Measurements from ENCODE around the gene SH2D6. TPM values are rescaled to one million over a fixed set of nuclear protein-coding genes. Genes with fewer than 3 reads are reported as not detected.

Gene SH2D6
- total and polyA plus RNA-seq, 3 experiments from 2014 or later = 0.63 to 1.4 TPM; not detected in 1

DNA sequence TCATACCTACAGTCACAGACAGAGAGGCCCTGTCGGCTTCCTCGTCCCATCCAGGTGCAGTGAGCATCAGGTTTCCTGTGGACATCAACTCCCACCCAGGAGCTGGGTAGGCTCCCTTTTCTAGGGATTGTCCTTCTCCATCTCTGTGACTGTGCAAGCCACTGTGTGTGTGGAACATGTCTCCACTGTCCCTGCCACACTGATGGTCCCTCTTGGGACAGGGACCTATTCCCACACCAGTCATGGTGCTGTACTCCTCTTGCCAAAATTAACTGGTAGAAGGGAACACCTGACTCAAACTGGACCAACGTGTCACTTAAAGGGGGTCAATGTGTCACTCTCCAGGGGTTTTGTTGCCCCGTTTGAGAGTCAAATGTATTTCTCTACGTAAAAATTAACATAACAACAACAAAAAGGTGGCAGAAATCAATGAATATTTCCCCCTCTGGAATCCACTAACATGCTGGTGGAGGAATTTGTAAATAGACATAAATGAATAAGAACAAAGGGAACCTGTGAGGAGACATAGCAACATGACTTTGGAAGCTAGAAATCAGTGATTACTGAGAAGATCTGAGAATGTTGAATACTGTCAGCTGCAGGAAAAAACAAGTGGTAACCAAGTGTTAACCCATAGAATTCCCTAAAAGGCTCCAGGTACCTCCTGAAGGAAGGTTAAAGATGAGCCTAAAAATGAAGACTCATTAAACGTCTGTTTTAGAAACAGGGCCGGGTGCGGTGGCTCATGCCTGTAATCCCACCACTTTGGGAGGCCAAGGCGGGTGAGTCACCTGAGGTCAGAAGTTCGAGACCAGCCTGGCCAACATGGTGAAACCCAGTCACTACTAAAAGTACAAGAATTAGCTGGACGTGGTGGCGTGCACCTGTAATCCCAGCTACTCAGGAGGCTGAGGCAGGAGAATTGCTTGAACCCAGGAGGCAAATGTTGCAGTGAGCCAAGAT lies 40.4 kb downstream of the SH2D6 start:
- no peak overlapping the region for H3K4me3 ChIP-seq (ENCODE audit: low read length)
- H3K4me3 Mint-ChIP-seq = no peak overlapping the region
- peak overlapping the region in 1 of 8 donors; percentile 31 for H3K27ac Mint-ChIP-seq
- H3K9me3 ChIP-seq (ENCODE audit: low read length) = no peaks in the 10 kb centered on the region
- no peaks in the 10 kb centered on the region for H3K4me1 ChIP-seq (ENCODE audit: insufficient read depth, low read length)
- no peak overlapping the region for H3K27ac ChIP-seq (ENCODE audit: low read depth, low read length)
- ChIA-PET POLR2A (no interaction called here), CTCF (no interaction called here)
- no peaks in the 10 kb centered on the region for H3K36me3 ChIP-seq (ENCODE audit: insufficient read depth, low read length)
- DNase-seq = no peak
- no peaks in the 10 kb centered on the region for H3K4me1 Mint-ChIP-seq
- no peaks in the 10 kb centered on the region for H3K9me3 Mint-ChIP-seq
- peaks cover 0 to 5% of the 10 kb centered on the region in 2 donors for H3K27me3 Mint-ChIP-seq
- no peaks in the 10 kb centered on the region for H3K27me3 ChIP-seq (ENCODE audit: insufficient read depth, low read length, poor library complexity, severe bottlenecking)
- no peaks in the 10 kb centered on the region for H3K36me3 Mint-ChIP-seq

DNA sequence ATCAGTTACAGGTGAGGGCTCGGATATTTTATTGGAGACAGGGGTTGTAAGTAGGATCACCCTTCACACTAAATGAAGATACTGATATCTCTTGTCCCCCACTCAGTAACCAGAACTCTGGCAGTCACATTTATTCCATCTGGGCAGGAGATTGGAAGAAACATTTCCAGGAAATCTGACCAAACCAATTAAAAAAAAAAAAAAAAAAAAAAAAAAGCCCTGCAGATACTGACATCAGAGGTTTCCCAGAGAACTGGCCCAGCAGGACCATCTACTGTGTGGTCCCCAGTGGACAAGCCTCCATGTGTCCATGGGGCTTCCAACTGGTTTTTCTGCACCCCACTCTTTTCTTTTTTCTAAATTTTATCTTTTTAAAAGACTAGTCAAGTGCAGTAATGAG lies 41.3 kb downstream of the SH2D6 start:
- Histone ChIP-seq H3K4me1 (ENCODE audit: insufficient read depth, low read length) (no peaks in the 10 kb centered on the region), H3K9me3 (ENCODE audit: low read length) (no peaks in the 10 kb centered on the region), H3K27ac (ENCODE audit: low read depth, low read length) (no peak overlapping the region), H3K4me3 (ENCODE audit: low read length) (no peak overlapping the region), H3K36me3 (ENCODE audit: insufficient read depth, low read length) (no peaks in the 10 kb centered on the region), H3K27me3 (ENCODE audit: insufficient read depth, low read length, poor library complexity, severe bottlenecking) (no peaks in the 10 kb centered on the region)
- H3K4me3 Mint-ChIP-seq = no peak overlapping the region
- H3K27me3 Mint-ChIP-seq = peaks cover 0 to 5% of the 10 kb centered on the region in 2 donors
- DNase-seq = no peak
- no peak overlapping the region for H3K27ac Mint-ChIP-seq
- no peaks in the 10 kb centered on the region for H3K36me3 Mint-ChIP-seq
- no peaks in the 10 kb centered on the region for H3K9me3 Mint-ChIP-seq
- ChIA-PET CTCF (no interaction called here), POLR2A (no interaction called here)
- no peaks in the 10 kb centered on the region for H3K4me1 Mint-ChIP-seq

DNA sequence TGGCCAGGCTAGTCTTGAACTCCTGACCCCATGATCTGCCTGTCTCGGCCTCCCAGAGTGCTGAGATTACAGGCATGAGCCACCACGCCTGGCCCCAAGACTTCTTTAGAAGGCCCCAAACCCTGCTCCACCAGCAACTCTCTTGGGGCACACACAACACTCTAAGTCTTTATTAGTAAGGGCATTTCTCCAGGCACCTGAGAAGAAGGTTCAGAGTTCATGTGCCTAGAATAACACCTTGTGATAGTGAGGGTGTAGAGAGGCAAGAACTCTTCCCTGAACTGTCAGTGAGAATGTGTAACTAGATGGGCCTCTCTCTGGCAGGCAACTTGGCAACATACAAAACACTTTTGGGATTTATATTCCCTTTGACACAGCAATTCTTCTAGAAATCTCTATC lies 43.8 kb downstream of the SH2D6 start:
- Histone ChIP-seq H3K27me3 (ENCODE audit: insufficient read depth, low read length, poor library complexity, severe bottlenecking) (no peaks in the 10 kb centered on the region), H3K4me1 (ENCODE audit: insufficient read depth, low read length) (no peaks in the 10 kb centered on the region), H3K9me3 (ENCODE audit: low read length) (no peaks in the 10 kb centered on the region), H3K27ac (ENCODE audit: low read depth, low read length) (no peak overlapping the region), H3K4me3 (ENCODE audit: low read length) (no peak overlapping the region), H3K36me3 (ENCODE audit: insufficient read depth, low read length) (no peaks in the 10 kb centered on the region)
- Mint-ChIP-seq H3K4me3 (no peak overlapping the region), H3K27me3 (no peaks in the 10 kb centered on the region), H3K27ac (no peak overlapping the region), H3K36me3 (no peaks in the 10 kb centered on the region), H3K9me3 (no peaks in the 10 kb centered on the region), H3K4me1 (no peaks in the 10 kb centered on the region)
- ChIA-PET POLR2A (no interaction called here), CTCF (no interaction called here)
- DNase-seq = no peak

DNA sequence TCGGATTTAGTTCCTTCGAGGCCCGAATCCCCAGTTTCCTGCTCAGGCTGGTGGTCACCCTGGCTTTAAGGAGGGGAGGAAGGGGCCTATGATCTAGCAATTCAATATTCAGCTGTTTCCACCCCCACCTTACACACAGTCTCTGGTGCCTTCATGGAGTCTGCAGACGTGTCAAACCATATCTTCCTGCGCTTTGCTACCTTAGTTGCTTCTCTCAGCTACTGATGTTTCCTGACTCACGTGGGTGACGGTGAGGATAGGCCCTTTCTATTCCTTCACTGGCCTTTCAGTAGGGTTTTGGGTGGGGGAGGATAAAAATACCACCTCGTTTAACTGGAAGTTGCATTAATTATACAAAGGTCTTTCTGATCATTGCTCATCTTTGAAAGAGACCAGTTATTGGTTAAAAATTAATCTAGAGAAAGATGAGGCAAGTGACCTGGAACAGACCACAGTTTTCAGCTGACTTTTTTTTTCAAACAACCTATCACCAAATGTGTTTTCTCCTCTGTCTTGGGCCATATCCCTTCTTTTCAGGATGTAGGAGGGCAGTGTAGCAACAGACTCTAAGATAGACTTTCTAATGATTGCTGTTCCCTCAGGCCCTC lies 49.7 kb downstream of the SH2D6 start:
- Histone ChIP-seq H3K36me3 (ENCODE audit: insufficient read depth, low read length) (no peaks in the 10 kb centered on the region), H3K9me3 (ENCODE audit: low read length) (no peaks in the 10 kb centered on the region), H3K27ac (ENCODE audit: low read depth, low read length) (no peak overlapping the region), H3K4me3 (ENCODE audit: low read length) (no peak overlapping the region), H3K27me3 (ENCODE audit: insufficient read depth, low read length, poor library complexity, severe bottlenecking) (no peaks in the 10 kb centered on the region), H3K4me1 (ENCODE audit: insufficient read depth, low read length) (no peaks in the 10 kb centered on the region)
- H3K36me3 Mint-ChIP-seq = no peaks in the 10 kb centered on the region
- H3K4me1 Mint-ChIP-seq = peaks cover 0 to 4% (median 2%) of the 10 kb centered on the region in 3 donors
- POLR2A ChIA-PET = no interaction called here
- H3K9me3 Mint-ChIP-seq = no peaks in the 10 kb centered on the region
- peak overlapping the region in 2 of 8 donors; percentile 58 to 71 for H3K27ac Mint-ChIP-seq
- DNase-seq = no peak
- CTCF ChIA-PET = no interaction called here
- H3K4me3 Mint-ChIP-seq = no peak overlapping the region
- H3K27me3 Mint-ChIP-seq = no peaks in the 10 kb centered on the region

DNA sequence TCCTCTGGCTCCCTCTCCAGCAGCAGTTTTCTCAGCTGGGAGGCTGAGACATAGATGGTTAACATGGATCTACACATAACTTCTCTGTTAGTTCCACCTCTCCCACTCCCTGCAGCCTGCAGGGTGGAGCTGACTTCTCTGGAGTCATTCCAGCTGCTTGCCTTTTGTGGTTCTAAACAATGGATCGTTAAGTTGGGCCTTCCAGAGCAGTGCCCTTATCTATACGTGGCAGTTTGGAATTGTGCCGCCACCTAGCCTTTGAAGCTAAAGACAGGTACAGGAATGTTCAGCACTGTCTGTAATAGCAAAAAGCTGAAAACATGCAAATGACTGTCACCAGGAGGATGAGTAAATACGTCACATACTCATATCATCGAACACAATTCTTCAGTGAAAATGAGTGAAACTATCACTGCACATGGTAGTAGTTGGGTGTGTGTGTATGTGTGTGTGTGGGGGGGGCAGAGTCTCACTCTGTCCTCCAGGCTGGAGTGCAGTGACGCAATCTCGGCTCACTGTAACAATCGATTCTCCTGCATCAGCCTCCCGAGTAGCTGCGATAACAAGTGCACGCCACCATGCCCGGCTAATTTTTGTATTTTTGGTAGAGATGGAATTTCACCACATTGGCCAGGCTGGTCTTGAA lies 50.3 kb downstream of the SH2D6 start:
- no peak for DNase-seq
- no peaks in the 10 kb centered on the region for H3K36me3 Mint-ChIP-seq
- ChIA-PET CTCF (no interaction called here), POLR2A (no interaction called here)
- no peaks in the 10 kb centered on the region for H3K27me3 Mint-ChIP-seq
- Histone ChIP-seq H3K36me3 (ENCODE audit: insufficient read depth, low read length) (no peaks in the 10 kb centered on the region), H3K4me3 (ENCODE audit: low read length) (no peak overlapping the region), H3K4me1 (ENCODE audit: insufficient read depth, low read length) (no peaks in the 10 kb centered on the region), H3K27ac (ENCODE audit: low read depth, low read length) (no peak overlapping the region), H3K9me3 (ENCODE audit: low read length) (no peaks in the 10 kb centered on the region), H3K27me3 (ENCODE audit: insufficient read depth, low read length, poor library complexity, severe bottlenecking) (no peaks in the 10 kb centered on the region)
- no peak overlapping the region for H3K27ac Mint-ChIP-seq
- H3K9me3 Mint-ChIP-seq = no peaks in the 10 kb centered on the region
- no peak overlapping the region for H3K4me3 Mint-ChIP-seq
- peaks cover 0 to 4% (median 2%) of the 10 kb centered on the region in 3 donors for H3K4me1 Mint-ChIP-seq

DNA sequence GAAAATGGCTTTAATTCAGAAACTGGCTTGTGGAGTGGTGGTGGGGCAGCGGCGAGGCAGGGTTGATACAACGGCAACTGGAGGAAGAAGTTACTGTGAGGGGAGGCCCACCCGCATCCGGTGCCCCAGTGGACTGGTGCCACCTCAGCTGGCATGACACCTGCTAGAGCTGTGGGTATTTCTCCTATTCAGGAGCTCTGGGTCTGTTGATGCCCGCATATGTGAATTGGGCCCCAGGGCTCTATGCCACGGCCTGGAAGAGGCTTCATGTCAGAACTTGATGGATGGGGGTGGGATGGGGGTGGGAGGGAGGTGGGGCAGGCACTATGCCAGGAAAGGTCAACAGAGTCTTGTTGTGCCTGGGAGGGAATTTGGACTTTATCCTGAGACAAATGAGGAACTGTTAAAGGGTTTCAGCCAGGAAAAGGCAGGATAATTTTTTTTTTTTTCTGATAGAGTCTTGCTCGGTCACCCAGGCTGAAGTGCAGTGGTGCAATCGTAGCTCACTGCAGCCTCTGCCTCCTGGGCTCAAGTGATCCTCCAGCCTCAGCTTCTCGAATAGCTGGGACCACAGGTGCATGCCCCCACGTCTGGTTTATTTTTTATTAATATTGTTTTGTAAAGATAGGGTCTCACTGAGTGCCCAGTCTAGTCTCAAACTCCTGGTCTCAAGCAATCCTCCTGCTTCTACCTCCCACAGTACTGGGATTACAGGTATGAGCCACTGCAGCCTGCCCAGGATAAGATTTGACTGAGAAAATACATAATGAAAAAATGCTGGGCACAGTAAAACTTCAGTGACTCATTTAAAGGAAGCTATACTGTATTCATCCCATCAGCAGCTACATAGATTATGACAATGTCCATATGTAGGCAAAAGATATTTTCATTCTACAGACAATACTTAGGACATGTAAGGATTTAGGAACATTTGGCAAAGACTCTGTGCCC lies 52.6 kb downstream of the SH2D6 start:
- DNase-seq = peak in 1 of 5 donors; percentile 8

DNA sequence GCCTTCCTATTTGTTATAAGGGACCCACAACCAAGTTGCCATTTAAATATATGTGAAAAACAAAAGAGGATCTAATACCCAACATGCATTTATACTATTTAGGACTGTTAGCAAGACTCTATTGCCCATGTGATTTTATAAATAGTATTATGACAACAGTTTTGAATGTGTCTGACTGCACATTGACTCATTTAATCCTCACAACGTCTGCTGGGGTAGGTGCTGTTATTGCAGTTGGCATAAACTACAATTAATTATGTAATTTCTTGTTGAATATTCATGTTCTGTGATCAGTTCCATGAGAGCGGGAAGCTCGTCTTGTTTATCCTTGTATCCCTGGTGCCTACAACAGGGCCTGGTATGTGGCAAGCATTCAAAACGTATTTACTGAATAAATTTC lies 53.7 kb downstream of the SH2D6 start:
- no peak for DNase-seq
- no peaks in the 10 kb centered on the region for H3K9me3 ChIP-seq (ENCODE audit: low read length)
- ChIA-PET POLR2A (no interaction called here), CTCF (interaction anchor here (0.6 to 1.8 kb wide), 2 partner anchors 80 to 186 kb away, joined by 3 to 5 read pairs; no protein-coding TSS in a partner anchor)
- no peaks in the 10 kb centered on the region for H3K9me3 Mint-ChIP-seq
- H3K4me3 Mint-ChIP-seq = no peak overlapping the region
- H3K27me3 ChIP-seq (ENCODE audit: insufficient read depth, low read length, poor library complexity, severe bottlenecking) = no peaks in the 10 kb centered on the region
- H3K36me3 Mint-ChIP-seq = no peaks in the 10 kb centered on the region
- H3K4me3 ChIP-seq (ENCODE audit: low read length) = no peak overlapping the region
- no peak overlapping the region for H3K27ac Mint-ChIP-seq
- peaks cover 0 to 4% (median 2%) of the 10 kb centered on the region in 3 donors for H3K4me1 Mint-ChIP-seq
- no peaks in the 10 kb centered on the region for H3K4me1 ChIP-seq (ENCODE audit: insufficient read depth, low read length)
- H3K36me3 ChIP-seq (ENCODE audit: insufficient read depth, low read length) = no peaks in the 10 kb centered on the region
- H3K27ac ChIP-seq (ENCODE audit: low read depth, low read length) = no peak overlapping the region
- H3K27me3 Mint-ChIP-seq = peaks cover 0 to 5% of the 10 kb centered on the region in 2 donors

More for the DNA sequence above, 52.6 kb downstream of the SH2D6 start:
- Mint-ChIP-seq H3K27ac (no peak overlapping the region), H3K4me3 (no peak overlapping the region), H3K36me3 (no peaks in the 10 kb centered on the region), H3K27me3 (peaks cover 0 to 2% of the 10 kb centered on the region in 2 donors), H3K9me3 (no peaks in the 10 kb centered on the region), H3K4me1 (peaks cover 0 to 4% (median 2%) of the 10 kb centered on the region in 3 donors)
- no peak overlapping the region for H3K27ac ChIP-seq (ENCODE audit: low read depth, low read length)
- H3K36me3 ChIP-seq (ENCODE audit: insufficient read depth, low read length) = no peaks in the 10 kb centered on the region
- ChIA-PET CTCF (no interaction called here), POLR2A (no interaction called here)
- no peaks in the 10 kb centered on the region for H3K4me1 ChIP-seq (ENCODE audit: insufficient read depth, low read length)
- H3K4me3 ChIP-seq (ENCODE audit: low read length) = no peak overlapping the region
- H3K9me3 ChIP-seq (ENCODE audit: low read length) = no peaks in the 10 kb centered on the region
- H3K27me3 ChIP-seq (ENCODE audit: insufficient read depth, low read length, poor library complexity, severe bottlenecking) = no peaks in the 10 kb centered on the region

Measured in CD8-positive, alpha-beta memory T cell (primary cell).